Head of caudate nucleus (tissue), 42 donors: Measurements from ENCODE around the gene USP10.
"Not testable (repeated sequence)": the region's sequence is repeated elsewhere in the genome, so short reads cannot be mapped to it uniquely, and the experiment has no call there.

Experiments used
- DNase-seq, 42 donors: peaks; one replicate each; pipeline versions ENCODE4 v3.0.0 to v3.0.0-alpha.2; 2020 to 2021; ENCODE audit warnings: mixed read lengths in 7 of 42
- intact Hi-C: fragments of 100-400 bp; cut with DNase I; formaldehyde crosslinking; loops from one replicate; pipeline ENCODE4 v1.15.0; 2022

The USP10 gene

DNA sequence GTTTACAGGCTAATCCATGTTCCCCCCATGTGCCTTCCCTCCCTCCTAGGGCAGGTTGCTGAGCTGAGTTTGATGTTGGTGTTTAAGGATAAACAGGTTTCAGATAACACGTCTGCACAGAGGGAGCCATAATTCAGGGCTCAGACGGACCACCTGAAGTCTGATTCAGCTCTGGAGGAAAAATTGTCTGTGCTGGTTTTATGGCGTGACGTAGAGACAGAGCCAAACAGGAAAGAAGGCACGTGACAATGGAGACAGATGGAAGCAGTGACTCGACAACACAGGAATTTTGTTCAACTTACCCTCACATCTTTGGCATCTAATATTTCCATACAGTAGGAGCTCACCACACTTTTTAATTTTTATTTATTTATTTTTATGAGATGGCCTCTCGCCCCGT is 10.7 kb upstream of the USP10 start:
- intact Hi-C loops: no loop called here

GRCh38 chr16:84690088-84690819 is 9.5 kb upstream of the USP10 start:
- peak in 2 of 42 donors; percentile 5 to 16 for DNase-seq
- intact Hi-C loops: no loop called here

More for the DNA sequence above, 10.7 kb upstream of the USP10 start:
- peak in 1 of 42 donors; percentile 9 for DNase-seq

DNA sequence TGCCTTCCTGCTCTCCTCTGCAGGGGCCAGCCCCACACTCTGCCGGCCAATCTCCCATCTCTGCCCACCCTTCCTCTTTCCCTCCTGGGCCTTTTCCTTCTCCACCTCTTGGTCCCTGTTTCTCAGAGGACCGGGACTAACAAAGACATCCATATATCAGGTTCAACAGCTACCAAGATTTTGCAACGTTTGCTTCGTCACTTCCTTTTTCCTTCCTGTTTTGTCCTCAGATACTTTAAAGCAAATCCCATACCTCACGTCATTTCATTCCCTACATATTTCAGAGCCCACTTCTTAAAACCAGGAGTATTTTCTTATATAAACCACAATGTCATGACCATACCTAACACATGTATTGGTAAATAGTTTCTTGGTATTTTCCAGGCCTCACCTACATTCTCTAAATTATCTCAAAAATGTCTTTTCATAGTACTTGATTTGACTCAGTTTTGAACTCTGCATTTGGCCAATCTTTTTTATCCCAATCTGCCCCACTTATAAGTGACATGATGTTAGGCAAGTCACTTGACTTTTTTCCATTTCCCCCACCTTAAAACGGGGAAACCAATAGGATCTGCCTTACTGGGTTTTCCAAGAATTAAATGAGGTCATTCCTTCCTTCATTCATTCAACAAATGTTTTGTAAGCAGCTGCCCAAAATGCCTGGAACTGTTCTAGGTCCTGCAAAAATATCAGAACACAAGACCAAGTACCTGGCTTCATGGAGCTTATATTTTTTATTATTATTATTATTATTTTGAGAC is 7.2 kb upstream of the USP10 start:
- intact Hi-C loops: no loop called here
- DNase-seq: no peak

- DNase-seq, intact Hi-C loops: not testable (repeated sequence)
Observed at GRCh38 chr16:84693869-84694268, 5.9 kb upstream of the USP10 start.

GRCh38 chr16:84694980-84695379 is 4.8 kb upstream of the USP10 start:
- intact Hi-C loops: no loop called here
- no peak for DNase-seq

DNA sequence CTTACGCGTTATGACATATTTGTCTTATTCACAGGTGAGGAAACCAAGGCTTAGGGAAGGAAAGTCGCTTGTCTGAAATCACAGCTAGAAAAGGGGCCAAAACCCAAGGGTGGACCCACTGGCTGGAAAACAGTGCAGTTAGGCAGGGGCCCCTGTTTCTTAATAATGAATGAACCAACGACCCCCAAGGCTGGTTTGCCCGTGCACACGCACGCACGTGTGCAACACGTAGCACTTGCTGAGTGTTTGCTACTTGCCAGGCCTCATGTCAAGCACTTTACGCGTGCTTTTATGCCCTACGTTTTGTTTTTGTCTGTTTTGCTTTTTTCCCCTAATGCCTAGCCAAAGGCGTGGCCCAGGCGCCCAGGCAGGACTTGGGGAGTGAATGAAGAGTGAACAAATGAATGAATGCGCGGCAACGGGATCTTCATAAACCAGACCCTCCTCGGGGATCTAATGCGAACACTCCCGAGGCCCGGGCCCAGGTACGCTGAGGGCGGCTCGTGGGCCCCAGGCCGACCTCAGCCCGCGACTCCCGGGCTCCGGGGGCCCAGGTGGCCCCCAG is 571 bp upstream of the USP10 start:
- intact Hi-C loops: no loop called here
- peak in 18 of 42 donors; percentile 5 to 46 (median 18) for DNase-seq

GRCh38 chr16:84700446-84701300 is 873 bp downstream of the USP10 start:
- DNase-seq: peak in 34 of 42 donors; percentile 9 to 70 (median 37)

GRCh38 chr16:84703681-84704080 is 3.9 kb downstream of the USP10 start:
- DNase-seq: no peak
- intact Hi-C loops: no loop called here

More at GRCh38 chr16:84700446-84701300, 873 bp downstream of the USP10 start:
- intact Hi-C loops: no loop called here

DNA sequence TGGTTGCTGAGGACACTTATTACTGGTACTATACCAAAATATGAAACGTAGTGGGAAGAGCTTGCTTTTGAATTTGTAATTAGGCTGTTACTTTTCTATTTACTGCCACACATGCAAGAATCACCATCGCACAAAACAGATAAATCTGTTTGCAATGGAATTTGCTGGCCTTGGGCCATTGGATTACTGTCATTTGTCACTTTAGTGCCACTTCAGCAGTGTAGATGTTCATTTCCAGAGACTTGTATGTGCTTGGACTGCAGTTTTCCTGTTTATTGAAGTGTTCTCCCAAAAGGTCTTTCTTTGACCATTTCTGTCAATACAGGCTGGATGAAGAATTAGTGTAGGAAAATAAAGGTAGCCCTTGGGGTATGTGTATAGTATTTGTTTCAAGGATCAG is 4.5 kb downstream of the USP10 start:
- no peak for DNase-seq
- intact Hi-C loops: no loop called here

GRCh38 chr16:84706856-84707255 is 7.1 kb downstream of the USP10 start:
- intact Hi-C loops: no loop called here
- no peak for DNase-seq

- intact Hi-C loops: no loop called here
- DNase-seq: peak in 1 of 42 donors; percentile 4
Observed at GRCh38 chr16:84709609-84710008, 9.8 kb downstream of the USP10 start.

DNA sequence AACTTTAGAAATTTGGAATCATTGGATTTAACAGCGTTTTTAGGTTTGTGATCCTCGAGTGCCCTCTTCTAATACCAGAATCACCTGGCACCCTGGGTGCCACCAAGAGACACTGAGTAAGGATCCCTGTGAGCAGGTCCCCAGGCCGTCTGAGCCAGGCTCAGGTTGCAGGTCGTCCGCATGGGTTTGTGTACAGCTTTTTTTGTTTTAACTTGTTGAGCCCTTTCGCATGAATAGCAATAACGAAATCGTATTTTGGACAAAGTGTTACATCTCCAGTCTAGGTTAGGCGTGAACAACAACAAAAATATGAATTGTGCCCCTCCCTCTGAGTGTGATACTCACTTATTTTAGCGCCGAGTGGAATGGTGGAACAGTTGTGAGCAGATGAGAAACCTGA is 10.9 kb downstream of the USP10 start:
- DNase-seq: peak in 1 of 42 donors; percentile 22
- intact Hi-C loops: no loop called here

DNA sequence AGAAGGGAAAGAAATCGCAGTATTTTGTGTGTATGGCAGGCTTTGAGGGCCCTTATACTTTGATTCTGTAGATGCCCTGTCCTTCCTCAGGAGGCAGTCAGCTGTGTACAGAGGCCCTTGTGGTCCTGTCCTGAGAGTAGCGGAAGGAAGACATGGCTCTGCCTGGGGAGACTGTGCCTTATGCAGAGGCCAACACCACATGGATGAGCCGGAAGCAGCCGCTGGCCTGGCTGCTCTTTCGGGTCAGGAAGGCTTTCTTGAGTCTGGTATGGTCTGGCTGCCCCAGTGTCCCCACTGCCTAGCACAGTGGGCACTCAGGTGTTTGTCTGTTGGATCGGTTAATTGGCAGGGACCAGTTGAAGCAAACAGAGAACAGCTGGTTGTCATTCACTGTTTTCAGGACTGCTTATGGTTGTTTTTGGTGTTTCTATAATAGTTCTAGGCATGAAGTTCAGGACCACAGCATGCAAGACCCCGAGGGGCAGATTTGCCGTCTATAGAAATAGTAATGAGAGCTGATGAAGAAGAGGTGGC is 12.4 kb downstream of the USP10 start:
- intact Hi-C loops: no loop called here
- DNase-seq: peak in 1 of 42 donors; percentile 5

GRCh38 chr16:84712801-84713775 is 13.3 kb downstream of the USP10 start:
- intact Hi-C loops: no loop called here

DNA sequence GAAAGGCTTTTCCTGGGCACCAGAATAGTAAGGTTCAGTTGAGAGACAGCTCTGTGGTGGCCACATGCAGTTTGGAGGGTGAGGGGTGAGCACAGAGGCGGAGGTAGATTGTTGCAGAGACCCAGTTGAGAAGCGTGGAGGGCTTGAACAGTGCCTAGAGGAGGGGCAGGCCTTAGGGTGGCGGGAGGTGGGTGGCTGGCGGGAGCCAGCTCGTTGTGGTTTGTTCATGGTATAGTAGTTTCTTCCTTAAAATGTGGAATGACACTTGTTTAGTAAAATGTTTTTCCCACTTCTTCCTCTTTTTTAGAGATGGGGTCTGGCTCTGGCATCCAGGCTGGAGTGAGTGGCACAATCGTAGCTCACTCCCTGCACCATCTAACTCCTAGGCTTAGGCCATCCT is 14.2 kb downstream of the USP10 start:
- intact Hi-C loops: no loop called here
- DNase-seq: no peak

More at GRCh38 chr16:84712801-84713775, 13.3 kb downstream of the USP10 start:
- no peak for DNase-seq

DNA sequence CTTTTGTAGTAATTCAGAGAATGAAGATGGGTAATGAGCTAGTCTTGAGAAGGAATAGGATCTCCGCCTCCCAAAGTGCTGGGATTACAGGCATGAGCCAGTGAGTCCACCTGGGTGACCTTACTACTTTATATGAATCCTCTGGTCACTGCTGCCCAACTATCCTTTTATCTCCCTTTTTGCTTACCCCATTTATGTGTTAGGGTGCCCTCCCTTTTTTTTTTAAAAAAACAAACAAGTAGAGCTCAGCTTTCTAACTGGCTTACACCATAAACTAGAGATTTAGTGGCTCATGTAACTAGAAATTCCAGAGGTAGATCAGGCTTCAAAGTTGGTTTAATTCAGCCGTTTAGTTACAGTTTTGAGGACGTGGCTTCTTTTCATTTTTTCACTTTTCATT is 15.6 kb downstream of the USP10 start:
- intact Hi-C loops: no loop called here
- DNase-seq: no peak

- DNase-seq: no peak
- intact Hi-C loops: no loop called here
Observed at GRCh38 chr16:84715854-84716253, 16.1 kb downstream of the USP10 start.

- DNase-seq: no peak
- intact Hi-C loops: no loop called here
Observed at GRCh38 chr16:84716740-84717139, 16.9 kb downstream of the USP10 start.
